GM21367 (cell line): ENCODE results near the gene ANAPC13.

Experiments used
- ATAC-seq: cut with Tn5 transposase; IDR thresholded peaks from one replicate; pipeline ENCODE4 v1.9.1; 2021; ENCODE audit not compliant: unreplicated experiment

The ANAPC13 gene, protein sequence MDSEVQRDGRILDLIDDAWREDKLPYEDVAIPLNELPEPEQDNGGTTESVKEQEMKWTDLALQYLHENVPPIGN

DNA sequence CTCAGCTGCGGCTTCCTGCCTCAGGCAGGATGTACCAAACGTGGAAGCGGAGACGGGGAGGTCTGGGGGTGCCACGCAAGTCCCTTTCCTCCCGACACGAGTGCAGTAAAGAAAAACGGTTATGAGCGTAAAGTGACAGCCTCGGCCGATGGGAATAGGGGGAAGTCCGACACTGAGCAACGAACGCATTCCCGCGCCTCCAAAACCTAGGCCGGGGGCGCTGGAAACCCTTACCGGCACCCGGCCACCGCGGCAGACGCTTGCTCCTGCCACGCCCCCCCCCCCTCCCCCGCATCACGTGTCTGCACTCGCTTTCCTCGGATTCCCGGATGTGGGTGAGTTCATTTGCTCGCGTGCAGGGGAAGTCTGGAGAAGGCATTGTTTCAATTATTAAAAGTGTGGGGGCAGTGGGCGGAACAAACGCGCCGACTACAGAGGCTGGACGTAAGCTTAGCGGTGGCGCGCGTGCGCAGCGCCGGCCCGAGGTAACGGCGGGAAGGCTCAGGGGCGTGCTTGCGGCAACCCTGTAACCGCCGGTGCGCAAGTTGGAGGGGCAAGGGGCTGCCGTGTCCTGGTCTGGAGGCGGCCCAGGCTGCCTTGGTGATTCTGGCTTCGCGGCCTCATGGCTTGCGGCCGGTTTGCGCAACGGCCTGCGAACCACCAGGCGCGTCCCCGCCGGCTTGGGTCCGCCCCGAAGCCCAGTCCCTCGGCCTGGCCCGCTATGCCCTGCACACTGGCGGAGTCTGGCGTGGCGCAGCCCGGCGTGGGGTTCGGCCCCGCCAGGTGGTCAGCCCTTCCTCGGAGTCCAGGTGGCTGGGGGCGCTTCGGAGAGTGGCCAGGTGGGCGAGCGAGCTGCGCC lies at the start of gene ANAPC13, which contains the start of gene CEP63:
TSS of gene ANAPC13 (minus strand) at position 268 of the 859 bp plus-strand sequence. CDS start 3,081 bp downstream, outside the sequence.
TSS of gene CEP63 (plus strand) at position 340 of the 859 bp plus-strand sequence. CDS start 9,264 bp downstream, outside the sequence.
- ATAC-seq, result peak; percentile 74

DNA sequence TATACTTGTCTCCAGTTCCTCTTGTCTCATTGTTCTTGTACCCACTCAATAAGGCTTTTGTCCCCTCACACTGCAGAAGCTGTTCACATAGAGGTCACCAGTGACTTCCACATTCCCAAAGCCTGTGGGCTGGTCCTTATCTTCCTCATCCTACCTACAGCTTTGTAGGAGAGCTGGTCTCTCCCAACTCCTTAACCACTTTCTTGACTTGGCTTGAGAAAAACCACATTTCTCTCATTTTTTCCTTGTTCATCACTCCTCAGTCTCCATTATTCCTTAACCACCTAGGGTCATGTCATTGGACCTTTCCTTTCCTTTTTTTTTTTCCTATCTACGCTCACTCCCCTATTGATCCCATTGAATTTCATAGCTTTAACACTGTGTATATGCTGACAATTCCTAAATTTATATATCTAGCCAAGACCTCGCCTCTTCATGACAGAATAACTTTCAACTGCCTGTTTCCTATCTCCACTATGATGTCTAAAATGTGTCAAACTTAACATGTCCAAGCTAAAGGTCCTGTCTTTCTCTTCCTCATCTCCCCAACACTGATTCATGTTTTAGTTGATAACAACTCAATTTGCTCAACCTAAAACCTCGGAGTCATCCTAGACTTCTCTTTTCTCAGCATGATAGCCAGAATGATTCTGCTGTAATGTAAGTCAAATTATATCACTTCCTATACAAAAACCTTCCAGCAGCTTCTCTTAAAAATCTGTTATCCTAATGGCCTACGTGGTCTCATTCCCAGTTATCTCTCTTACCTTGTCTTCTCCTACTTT lies 49.6 kb upstream of the ANAPC13 start:
- no peak for ATAC-seq

DNA sequence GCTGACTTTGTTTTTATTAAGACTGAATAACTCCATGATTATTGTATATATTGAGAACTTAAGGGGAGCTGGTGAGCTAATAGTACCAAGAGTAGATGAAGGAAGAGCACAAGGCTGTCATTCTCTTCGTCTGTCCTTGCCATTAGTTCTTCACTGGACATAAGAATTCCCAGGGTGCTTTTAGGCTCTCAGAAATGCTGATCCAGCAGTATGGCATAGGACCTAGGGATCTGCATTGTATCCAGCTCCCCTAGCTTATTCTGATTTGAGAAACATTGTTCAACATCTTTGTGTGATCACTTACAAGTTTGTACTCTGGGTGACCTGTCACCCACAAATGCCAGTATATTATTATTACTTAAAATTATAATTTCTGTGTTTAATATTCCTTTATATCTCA lies 47.7 kb upstream of the ANAPC13 start:
- no peak for ATAC-seq

DNA sequence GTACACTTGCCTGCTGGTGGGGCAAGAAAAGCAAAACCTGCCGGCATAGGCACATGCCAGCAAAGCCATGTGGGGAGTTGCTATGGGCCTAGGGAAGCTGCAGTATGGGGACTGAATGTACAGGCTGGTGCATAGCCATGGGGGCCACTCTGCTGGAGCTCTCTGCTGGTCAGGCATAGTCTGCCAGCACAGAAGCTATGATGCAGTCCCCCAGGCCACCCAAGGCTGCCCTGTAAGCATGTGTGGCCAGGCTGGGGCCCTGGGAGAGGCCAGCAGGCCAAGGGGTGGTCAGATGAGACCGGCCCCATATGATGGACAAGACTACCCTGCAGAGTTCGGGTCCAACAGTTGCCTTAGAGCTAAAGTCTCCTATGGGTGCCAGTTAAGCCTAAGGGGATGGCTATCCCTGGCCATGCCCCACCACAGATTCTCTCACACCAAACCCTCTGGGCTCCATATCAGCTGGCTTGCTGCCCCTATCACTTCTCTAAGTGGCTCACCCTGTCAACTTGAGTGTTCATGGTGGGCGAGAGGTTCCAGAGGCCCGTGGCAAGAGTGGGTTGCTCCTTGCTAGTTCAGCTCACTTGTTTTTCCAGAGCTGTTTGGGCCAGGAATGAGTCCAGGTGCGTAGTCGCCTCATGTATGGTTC lies 41.9 kb upstream of the ANAPC13 start:
- no peak for ATAC-seq

DNA sequence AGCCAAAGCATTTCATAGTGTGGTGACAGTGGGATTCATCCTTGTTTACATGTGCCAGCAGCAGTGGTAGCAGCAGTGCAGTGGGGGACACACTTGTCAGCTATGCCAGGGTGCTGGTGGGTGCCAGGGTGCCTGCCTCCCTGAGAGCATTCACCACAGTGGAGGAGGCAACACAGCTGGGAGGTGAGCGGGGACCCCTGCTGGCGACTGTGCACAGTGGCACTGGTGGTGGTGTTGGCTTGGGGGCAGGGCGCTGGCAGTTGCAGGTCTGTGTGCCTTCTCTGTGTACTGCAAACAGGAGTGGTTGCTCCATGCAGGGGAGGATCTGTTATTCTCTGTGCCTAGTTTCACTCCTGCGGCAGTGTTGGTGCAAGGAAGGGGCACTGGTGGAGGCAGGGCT lies 41.3 kb upstream of the ANAPC13 start:
- no peak for ATAC-seq

DNA sequence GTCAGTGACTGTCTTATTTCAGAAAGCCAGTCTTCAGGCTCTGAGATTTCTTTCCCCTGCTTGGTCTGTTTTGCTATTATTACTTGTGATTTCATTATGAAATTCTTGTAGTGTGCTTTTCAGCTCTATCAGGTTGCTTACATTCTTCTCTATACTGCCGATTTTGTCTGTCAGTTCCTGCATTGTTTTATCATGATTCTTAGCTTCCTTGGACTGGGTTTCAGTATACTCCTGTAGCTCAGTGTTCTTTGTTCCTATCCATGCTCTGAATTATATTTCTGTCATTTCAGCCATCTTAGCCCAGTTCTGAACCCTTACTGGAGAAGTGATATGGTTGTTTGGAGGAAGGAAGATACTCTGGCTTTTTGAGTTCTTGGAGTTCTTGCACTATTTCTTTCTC lies 40.5 kb upstream of the ANAPC13 start:
- no peak for ATAC-seq

DNA sequence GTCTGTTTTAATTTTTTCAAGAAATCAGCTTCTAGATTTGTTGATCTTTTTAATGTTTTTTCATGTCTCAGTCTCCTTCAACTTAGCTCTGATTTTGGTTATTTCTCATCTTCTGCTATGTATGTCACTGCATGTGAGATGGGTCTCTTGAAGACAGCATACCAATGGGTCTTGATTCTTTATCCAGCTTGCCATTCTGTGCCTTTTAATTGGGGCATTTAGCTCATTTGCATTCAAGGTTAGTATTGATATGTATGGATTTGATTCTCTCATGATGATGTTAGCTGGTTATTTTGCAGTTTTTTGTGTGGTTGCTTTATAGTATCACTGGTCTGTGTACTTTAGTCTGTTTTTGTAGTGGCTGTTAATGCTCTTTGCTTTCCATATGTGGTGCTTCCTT lies 39.5 kb upstream of the ANAPC13 start:
- ATAC-seq, result no peak

DNA sequence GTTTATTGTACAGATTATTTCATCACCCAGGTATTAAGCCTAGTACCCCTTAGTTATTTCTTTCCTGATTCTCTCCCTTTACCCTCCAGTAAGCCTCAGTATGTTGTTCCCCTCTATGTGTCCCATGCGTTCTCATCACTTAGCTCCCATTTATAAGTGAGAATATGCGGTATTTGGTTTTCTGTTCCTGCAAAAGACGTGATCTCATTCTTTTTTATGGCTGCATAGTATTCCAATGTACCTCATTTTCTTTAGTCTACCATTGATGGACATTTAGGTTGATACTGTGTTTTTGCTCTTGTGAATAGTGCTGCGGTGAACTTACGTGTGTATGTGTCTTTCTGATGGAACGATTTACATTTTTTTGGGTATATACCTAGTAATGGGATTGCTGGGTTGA lies 36.8 kb upstream of the ANAPC13 start:
- ATAC-seq, result no peak

DNA sequence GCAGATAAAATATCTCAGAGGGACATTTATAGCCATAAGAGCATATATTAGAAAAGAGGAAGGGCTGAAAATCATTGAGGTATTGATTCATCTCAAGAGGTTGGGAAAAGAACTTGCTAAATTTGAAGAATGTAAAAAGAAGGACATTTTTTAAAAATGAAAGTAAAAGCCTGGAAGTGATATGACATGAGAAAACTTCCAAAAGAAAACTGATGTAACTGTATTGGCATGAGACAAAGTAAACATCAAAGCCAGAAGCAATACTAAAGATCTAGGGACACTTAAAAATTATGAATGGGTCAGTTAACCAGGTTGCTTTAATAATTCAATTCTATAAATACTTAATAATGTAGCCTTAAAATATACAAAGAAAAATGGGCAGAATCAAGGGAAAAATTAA lies 32.0 kb upstream of the ANAPC13 start:
- ATAC-seq, result no peak

DNA sequence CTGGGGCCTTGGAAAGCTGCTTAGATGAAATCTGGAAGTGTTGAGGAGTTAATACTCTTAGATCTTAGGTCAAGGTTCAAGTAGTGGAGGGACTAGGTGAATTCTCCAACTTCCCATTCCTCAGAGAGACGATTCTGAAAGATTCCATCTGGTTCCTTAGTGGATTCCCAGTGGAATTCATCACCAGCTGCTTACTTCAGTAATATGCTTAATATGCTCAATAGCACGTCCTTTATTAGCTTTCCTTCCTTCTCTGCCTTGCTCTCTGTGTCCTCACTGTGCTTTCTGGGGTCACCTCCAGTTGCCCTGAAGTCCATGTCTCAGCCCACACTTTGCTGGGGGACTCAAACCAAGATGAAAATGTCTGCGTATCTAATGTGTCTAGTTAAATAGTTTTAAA lies 31.1 kb upstream of the ANAPC13 start:
- no peak for ATAC-seq

DNA sequence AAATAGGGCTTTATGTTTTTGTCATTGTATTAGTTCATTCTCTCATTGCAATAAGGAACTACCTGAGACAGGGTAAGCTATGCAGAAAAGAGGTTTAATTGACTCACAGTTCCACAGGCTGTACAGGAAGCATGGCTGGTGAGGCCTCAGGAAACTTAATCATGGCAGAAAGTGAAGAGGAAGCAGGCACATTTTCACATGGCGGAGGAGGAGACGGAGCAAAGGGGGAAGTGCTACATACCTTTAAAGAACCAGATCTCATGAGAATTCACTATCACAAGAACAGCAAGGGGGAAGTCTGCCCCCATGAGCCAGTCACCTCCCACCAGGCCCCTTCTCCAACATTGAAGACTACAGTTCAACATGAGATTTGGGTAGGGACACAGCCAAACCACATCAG lies 25.7 kb upstream of the ANAPC13 start:
- ATAC-seq, result no peak

DNA sequence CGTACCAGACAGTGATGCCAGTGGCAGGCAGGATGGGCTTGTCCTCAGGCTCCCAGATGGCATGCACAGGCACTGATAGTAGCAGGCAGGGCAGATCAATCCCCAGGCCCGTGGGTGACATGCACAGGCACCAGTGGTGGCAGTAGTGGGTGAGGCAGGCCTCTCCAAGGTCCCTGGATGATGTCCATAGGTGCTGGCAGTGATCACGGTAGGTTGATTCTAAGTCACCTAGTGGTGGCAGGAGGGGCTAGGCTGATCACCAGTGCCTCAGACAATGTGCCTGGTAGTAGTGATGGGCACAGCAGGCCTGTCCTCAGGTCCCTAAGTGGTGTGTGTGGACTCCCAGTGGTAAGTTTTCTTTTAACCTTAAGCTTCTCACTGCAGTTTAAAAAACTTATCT lies 19.7 kb upstream of the ANAPC13 start:
- no peak for ATAC-seq

DNA sequence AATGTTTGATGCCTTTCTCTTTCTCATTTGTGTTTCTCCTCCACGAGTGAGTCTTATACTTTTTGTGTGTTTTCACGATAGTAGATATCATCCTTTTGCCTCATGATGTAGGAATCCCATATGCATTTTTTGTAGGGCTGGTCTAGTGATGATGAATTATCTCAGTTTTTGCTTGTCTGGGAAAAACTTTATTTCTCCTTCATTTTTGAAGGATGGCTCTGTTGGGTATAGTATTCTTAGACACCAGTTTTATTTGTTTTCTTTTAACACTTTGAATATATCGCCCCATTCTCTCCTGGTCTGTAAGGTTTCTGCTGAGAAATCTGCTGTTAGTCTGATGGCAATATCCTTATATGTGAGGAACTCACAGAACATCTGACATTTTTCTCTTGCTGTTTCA lies 18.3 kb upstream of the ANAPC13 start:
- no peak for ATAC-seq

DNA sequence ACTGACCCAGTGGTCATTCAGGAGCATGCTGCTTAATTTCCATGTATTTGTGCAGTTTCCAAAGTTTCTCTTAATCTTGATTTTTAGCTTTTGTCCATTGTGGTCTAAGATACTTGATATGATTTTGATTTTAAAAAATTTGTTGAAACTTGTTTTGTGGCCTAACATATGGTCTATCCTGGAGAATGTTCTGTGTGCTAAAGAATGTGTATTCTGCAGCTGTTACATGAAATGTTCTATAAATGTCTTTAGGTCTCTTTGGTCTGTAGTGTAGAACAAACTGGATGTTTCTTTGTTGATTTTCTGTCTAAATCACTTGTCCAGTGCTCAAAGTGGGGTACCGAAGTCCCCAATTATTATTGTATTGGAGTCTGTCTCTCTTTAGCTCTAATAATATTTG lies 17.5 kb upstream of the ANAPC13 start:
- ATAC-seq, result no peak

DNA sequence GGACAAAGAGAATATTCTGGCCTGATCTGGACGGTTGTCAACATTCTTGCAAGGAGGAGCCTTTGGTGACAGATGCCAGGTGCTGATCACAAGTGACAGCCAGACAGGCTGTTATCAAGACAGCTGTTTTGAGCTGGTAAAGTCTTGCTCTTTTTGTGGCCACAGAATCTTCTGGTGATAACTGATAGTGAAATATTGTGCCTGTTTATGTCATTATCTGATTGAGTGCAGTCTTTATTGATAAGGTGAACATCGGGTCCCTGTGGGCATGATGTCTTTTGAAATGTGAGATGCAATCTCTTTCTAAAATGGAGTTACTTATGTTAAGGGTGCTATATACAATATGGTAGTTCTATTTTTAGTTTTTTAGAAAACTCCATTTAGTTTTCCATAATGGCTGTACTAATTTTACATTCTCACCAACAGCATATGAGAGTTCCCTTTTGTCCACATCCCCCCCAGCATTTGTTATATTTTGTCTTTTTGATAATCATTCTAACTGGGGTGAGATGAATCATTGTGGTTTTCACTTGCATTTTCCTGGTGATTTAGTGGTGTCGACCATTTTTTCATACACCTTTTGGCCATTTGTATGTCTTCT lies 10.8 kb upstream of the ANAPC13 start:
- no peak for ATAC-seq

DNA sequence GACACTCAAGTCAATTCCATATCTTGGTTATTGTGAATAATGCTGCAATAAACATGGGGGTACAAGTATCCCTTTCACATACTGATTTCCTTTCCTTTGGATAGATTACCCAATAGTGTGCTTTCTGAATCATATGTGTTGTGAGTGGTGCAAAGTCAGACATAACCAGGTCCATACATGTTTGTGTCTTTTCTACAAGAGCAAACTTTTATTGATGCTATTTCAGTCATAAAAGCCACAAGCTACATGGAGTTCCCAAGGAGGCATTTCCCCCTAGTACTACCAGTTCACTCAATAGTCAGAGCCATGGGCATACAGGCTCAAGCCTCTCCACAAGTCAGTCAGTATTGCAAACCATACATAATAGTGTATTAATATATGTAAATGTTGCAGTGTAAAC lies 10.2 kb upstream of the ANAPC13 start:
- no peak for ATAC-seq

DNA sequence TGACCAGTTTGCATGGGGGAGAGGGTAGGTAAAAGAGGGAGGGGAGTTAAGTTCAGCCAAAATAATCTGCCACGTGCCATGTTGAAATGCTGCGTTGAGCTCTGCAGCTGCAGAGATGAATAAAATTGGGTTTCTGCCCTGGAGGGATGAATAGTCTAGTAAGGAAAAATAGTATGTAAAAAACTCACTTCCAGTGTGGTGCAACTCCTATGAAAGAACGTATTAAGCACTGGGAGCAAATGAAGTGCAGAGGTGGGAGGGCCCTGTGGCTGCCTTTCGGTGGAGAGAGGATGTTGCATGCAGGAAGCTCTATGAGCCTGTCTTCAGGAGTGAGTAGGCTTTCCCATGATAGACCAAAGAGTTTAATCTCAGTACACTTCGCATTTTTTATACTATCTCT lies 8.7 kb upstream of the ANAPC13 start:
- ATAC-seq, result no peak

DNA sequence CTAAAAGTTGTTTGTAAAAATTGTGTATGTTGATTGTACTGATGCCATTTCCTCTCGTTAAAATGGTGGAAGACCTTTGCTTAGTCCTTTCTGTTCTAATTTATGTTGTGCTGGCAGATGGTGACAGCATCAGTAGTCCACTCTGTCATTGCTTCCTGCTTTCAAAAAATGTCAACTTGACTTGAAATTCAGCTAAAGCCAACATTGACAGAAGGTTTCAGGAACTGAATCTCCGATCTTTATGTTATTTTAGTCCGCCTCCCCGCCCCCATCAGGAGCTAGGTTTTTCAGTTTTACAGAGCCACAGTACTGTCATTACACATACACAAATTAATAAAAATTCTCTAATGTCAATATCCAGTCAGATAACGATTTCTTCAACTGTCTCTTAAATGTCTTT lies 1.6 kb upstream of the ANAPC13 start:
- ATAC-seq, result no peak

DNA sequence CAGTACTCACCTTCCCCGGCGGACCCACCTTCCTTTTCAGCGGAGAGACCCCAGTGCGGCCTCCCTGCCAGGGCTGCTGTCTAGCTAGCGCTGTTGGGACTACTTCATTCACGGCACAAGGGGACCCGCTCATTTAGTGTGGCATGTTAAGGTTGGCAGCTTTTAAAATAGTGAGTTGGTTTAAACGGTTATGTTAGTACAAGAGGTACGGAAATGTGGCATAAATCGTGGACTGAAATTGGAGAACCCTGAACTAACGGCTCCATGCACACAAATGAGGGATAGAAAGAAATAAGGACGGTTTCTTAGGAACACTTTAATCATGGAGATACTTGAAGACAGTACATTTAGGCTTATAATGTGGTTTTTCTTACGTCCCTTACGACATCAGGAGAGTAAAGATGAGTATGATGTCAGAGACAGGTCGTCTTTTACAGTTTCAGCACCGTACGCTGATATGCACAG lies 824 bp upstream of the ANAPC13 start:
- ATAC-seq, result no peak

DNA sequence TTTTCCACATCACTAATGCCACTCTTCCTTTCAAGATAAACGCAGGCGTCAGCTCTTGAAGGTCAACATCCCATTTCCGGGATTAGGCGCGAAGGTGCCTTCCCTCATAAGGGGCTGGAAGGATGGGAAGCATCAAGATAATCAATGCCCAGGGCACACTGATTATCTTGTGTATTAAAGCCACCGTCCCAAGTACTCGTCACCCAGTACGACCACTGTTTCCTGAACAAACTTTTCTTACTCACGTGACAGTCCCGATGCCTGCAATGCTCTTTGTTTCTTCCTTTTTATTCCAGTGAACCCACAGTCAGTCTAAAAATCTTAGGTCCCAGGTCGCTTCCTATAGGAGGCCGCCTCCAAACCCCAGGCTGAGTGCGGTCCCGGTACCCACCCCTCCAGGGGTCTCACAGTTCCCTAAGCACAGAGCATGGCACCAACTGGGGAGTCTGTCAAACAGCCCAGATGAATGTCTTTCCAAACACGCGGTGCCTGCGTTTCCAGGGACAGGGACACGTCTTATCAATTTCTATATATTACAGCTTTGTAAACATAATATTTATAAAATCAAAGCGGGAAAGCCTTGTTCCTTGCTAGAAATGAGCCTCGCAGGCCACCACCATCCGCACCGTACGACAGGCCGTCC lies 589 bp downstream of the ANAPC13 start:
- ATAC-seq, result peak; percentile 6
